ENCODE results near the gene GUK1.

The GUK1 gene

GRCh38 chr1:228176461-228177182, 36.5 kb downstream of the GUK1 start:
- Histone ChIP-seq H3K4me3 (ENCODE audit: low read length, poor library complexity, severe bottlenecking) (no peak overlapping the region), H3K36me3 (ENCODE audit: insufficient read depth, low read length) (peaks cover 17% of the 10 kb centered on the region; the same call in 1 of the 2 replicates), H2AFZ (ENCODE audit: low read length) (no peak overlapping the region), H3K9me3 (ENCODE audit: insufficient read depth, low read depth, low read length) (no peaks in the 10 kb centered on the region), H3K9me2 (replicated peaks; ENCODE audit: low read depth, low read length) (no peaks in the 10 kb centered on the region), H3K79me2 (ENCODE audit: insufficient read depth, low read length) (peaks cover 11% of the 10 kb centered on the region; the same call in 1 of the 2 replicates), H3F3A (ENCODE audit: low read depth) (no peaks in the 10 kb centered on the region), H3K27me3 (ENCODE audit: insufficient read depth, low read length, poor library complexity, severe bottlenecking) (no peaks in the 10 kb centered on the region), H3K4me2 (ENCODE audit: low read depth, low read length, poor library complexity, severe bottlenecking) (no peak overlapping the region), H3K4me1 (ENCODE audit: insufficient read depth, low read length, poor library complexity, severe bottlenecking) (no peaks in the 10 kb centered on the region), H4K20me1 (ENCODE audit: insufficient read depth, low read length, poor library complexity, severe bottlenecking) (no peaks in the 10 kb centered on the region), H3K9ac (ENCODE audit: low read depth, low read length, poor library complexity, severe bottlenecking) (no peak overlapping the region)
- TF ChIP-seq CTCF (conservative IDR thresholded peaks at IDR 0.05; ENCODE audit: low read length) (no peak), EZH2phosphoT487 (IDR thresholded peaks at IDR 0.05; ENCODE audit: borderline replicate concordance) (no peak)

GRCh38 chr1:228177183-228177475, 37.0 kb downstream of the GUK1 start:
- H3K4me2 ChIP-seq (ENCODE audit: low read depth, low read length, poor library complexity, severe bottlenecking): no peak overlapping the region
- H2AFZ ChIP-seq (ENCODE audit: low read length): no peak overlapping the region
- no peaks in the 10 kb centered on the region for H3K9me3 ChIP-seq (ENCODE audit: insufficient read depth, low read depth, low read length)
- peaks cover 17% of the 10 kb centered on the region; the same call in 1 of the 2 replicates for H3K36me3 ChIP-seq (ENCODE audit: insufficient read depth, low read length)
- no peak for TF ChIP-seq EZH2phosphoT487 (IDR thresholded peaks at IDR 0.05; ENCODE audit: borderline replicate concordance)
- no peak for TF ChIP-seq CTCF (conservative IDR thresholded peaks at IDR 0.05; ENCODE audit: low read length)
- no peaks in the 10 kb centered on the region for H3F3A ChIP-seq (ENCODE audit: low read depth)
- H3K4me1 ChIP-seq (ENCODE audit: insufficient read depth, low read length, poor library complexity, severe bottlenecking): no peaks in the 10 kb centered on the region
- peaks cover 8% of the 10 kb centered on the region; the same call in 1 of the 2 replicates for H3K79me2 ChIP-seq (ENCODE audit: insufficient read depth, low read length)
- no peak overlapping the region for H3K9ac ChIP-seq (ENCODE audit: low read depth, low read length, poor library complexity, severe bottlenecking)
- H3K27me3 ChIP-seq (ENCODE audit: insufficient read depth, low read length, poor library complexity, severe bottlenecking): no peaks in the 10 kb centered on the region
- no peaks in the 10 kb centered on the region for H4K20me1 ChIP-seq (ENCODE audit: insufficient read depth, low read length, poor library complexity, severe bottlenecking)
- no peaks in the 10 kb centered on the region for H3K9me2 ChIP-seq (replicated peaks; ENCODE audit: low read depth, low read length)
- H3K4me3 ChIP-seq (ENCODE audit: low read length, poor library complexity, severe bottlenecking): no peak overlapping the region

- no peak for TF ChIP-seq EZH2phosphoT487 (IDR thresholded peaks at IDR 0.05; ENCODE audit: borderline replicate concordance)
- TF ChIP-seq CTCF (conservative IDR thresholded peaks at IDR 0.05; ENCODE audit: low read length): no peak
- H4K20me1 ChIP-seq (ENCODE audit: insufficient read depth, low read length, poor library complexity, severe bottlenecking): no peaks in the 10 kb centered on the region
Measured at GRCh38 chr1:228177721-228178710, 37.9 kb downstream of the GUK1 start.

More at GRCh38 chr1:228177721-228178710, 37.9 kb downstream of the GUK1 start:
- H3K9me2 ChIP-seq (replicated peaks; ENCODE audit: low read depth, low read length): no peaks in the 10 kb centered on the region
- H3K79me2 ChIP-seq (ENCODE audit: insufficient read depth, low read length): peaks cover 5% of the 10 kb centered on the region; the same call in 1 of the 2 replicates
- peaks cover 17% of the 10 kb centered on the region; the same call in 1 of the 2 replicates for H3K36me3 ChIP-seq (ENCODE audit: insufficient read depth, low read length)
- no peaks in the 10 kb centered on the region for H3K4me1 ChIP-seq (ENCODE audit: insufficient read depth, low read length, poor library complexity, severe bottlenecking)
- H3K9me3 ChIP-seq (ENCODE audit: insufficient read depth, low read depth, low read length): no peaks in the 10 kb centered on the region
- no peak overlapping the region for H3K9ac ChIP-seq (ENCODE audit: low read depth, low read length, poor library complexity, severe bottlenecking)
- no peak overlapping the region for H2AFZ ChIP-seq (ENCODE audit: low read length)
- no peak overlapping the region for H3K4me3 ChIP-seq (ENCODE audit: low read length, poor library complexity, severe bottlenecking)
- no peak overlapping the region for H3K4me2 ChIP-seq (ENCODE audit: low read depth, low read length, poor library complexity, severe bottlenecking)
- H3F3A ChIP-seq (ENCODE audit: low read depth): no peaks in the 10 kb centered on the region
- H3K27me3 ChIP-seq (ENCODE audit: insufficient read depth, low read length, poor library complexity, severe bottlenecking): no peaks in the 10 kb centered on the region

All from Loucy (cell line).